ENCODE results near the gene FAM170B. TPM values are rescaled to one million over a fixed set of nuclear protein-coding genes. Genes with fewer than 3 reads are reported as not detected.
A peak's percentile ranks its signal among the peaks of the same experiment; 100 is the strongest.

The FAM170B gene
- total and polyA plus RNA-seq, 4 donors: 0.13 to 0.34 TPM; not detected in 2

- DNase-seq: peak; percentile 93 to 97 (median 96)
- H3K9ac ChIP-seq (ENCODE audit: insufficient read depth in 1 of 2, low read length in 2 of 2): no peak overlapping the region
- no peak overlapping the region for H3K4me3 ChIP-seq
- no peak for ATAC-seq (ENCODE audit: insufficient read depth, low FRiP score)
- no peak overlapping the region for H3K27ac ChIP-seq (ENCODE audit: low read depth in 1 of 2, low read length in 1 of 2)
- TF ChIP-seq, protein P1, sequence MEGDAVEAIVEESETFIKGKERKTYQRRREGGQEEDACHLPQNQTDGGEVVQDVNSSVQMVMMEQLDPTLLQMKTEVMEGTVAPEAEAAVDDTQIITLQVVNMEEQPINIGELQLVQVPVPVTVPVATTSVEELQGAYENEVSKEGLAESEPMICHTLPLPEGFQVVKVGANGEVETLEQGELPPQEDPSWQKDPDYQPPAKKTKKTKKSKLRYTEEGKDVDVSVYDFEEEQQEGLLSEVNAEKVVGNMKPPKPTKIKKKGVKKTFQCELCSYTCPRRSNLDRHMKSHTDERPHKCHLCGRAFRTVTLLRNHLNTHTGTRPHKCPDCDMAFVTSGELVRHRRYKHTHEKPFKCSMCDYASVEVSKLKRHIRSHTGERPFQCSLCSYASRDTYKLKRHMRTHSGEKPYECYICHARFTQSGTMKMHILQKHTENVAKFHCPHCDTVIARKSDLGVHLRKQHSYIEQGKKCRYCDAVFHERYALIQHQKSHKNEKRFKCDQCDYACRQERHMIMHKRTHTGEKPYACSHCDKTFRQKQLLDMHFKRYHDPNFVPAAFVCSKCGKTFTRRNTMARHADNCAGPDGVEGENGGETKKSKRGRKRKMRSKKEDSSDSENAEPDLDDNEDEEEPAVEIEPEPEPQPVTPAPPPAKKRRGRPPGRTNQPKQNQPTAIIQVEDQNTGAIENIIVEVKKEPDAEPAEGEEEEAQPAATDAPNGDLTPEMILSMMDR (IDR thresholded peaks at IDR 0.05; ENCODE audit: control extremely low read depth, extremely low read depth): no peak
- no peaks in the 10 kb centered on the region for H3K27me3 ChIP-seq (ENCODE audit: control insufficient read depth in 3 of 3, insufficient read depth in 3 of 3, low read length in 2 of 3)
- WGBS, 2 donors: 82 to 90% methylated on average over 2 of the region's 2 CpGs
- no peaks in the 10 kb centered on the region for H3K36me3 ChIP-seq (ENCODE audit: control insufficient read depth in 4 of 4, insufficient read depth in 4 of 4, low read length in 4 of 4)
- peaks cover 0 to 4% (median 0%) of the 10 kb centered on the region in 4 donors for H3K9me3 ChIP-seq (ENCODE audit: control insufficient read depth in 4 of 4, insufficient read depth in 3 of 4, low read length in 3 of 4)
- H3K4me1 ChIP-seq (ENCODE audit: control insufficient read depth in 5 of 5, insufficient read depth in 5 of 5, low read length in 5 of 5): peaks cover 0 to 49% (median 5%) of the 10 kb centered on the region in 5 donors
Observed at GRCh38 chr10:49144058-49144720, 10.4 kb upstream of the FAM170B start.

- H3K9me3 ChIP-seq (ENCODE audit: control insufficient read depth in 4 of 4, insufficient read depth in 3 of 4, low read length in 3 of 4): peaks cover 0 to 4% (median 0%) of the 10 kb centered on the region in 4 donors
- H3K4me1 ChIP-seq (ENCODE audit: control insufficient read depth in 5 of 5, insufficient read depth in 5 of 5, low read length in 5 of 5): peaks cover 0 to 57% (median 5%) of the 10 kb centered on the region in 5 donors
- no peak overlapping the region for H3K27ac ChIP-seq (ENCODE audit: low read depth in 1 of 2, low read length in 1 of 2)
- ATAC-seq (ENCODE audit: insufficient read depth, low FRiP score): no peak
- no peak overlapping the region for H3K9ac ChIP-seq (ENCODE audit: insufficient read depth in 1 of 2, low read length in 2 of 2)
- TF ChIP-seq, protein P1 (IDR thresholded peaks at IDR 0.05; ENCODE audit: control extremely low read depth, extremely low read depth): no peak
- H3K4me3 ChIP-seq: no peak overlapping the region
- no peaks in the 10 kb centered on the region for H3K27me3 ChIP-seq (ENCODE audit: control insufficient read depth in 3 of 3, insufficient read depth in 3 of 3, low read length in 2 of 3)
- H3K36me3 ChIP-seq (ENCODE audit: control insufficient read depth in 4 of 4, insufficient read depth in 4 of 4, low read length in 4 of 4): no peaks in the 10 kb centered on the region
- DNase-seq: no peak
Observed at GRCh38 chr10:49143249-49143648, 9.4 kb upstream of the FAM170B start.

- Histone ChIP-seq H3K36me3 (ENCODE audit: control insufficient read depth in 4 of 4, insufficient read depth in 4 of 4, low read length in 4 of 4) (no peaks in the 10 kb centered on the region), H3K9ac (ENCODE audit: insufficient read depth in 1 of 2, low read length in 2 of 2) (no peak overlapping the region), H3K4me3 (no peak overlapping the region), H3K27me3 (ENCODE audit: control insufficient read depth in 3 of 3, insufficient read depth in 3 of 3, low read length in 2 of 3) (no peaks in the 10 kb centered on the region), H3K4me1 (ENCODE audit: control insufficient read depth in 5 of 5, insufficient read depth in 5 of 5, low read length in 5 of 5) (peaks cover 0 to 67% (median 5%) of the 10 kb centered on the region in 5 donors), H3K9me3 (ENCODE audit: control insufficient read depth in 4 of 4, insufficient read depth in 3 of 4, low read length in 3 of 4) (no peaks in the 10 kb centered on the region), H3K27ac (ENCODE audit: low read depth in 1 of 2, low read length in 1 of 2) (no peak overlapping the region)
- 83 to 91% methylated on average over 5 of the region's 5 CpGs for WGBS, 2 donors
- DNase-seq: no peak
- no peak for ATAC-seq (ENCODE audit: insufficient read depth, low FRiP score)
- TF ChIP-seq, protein P1 (IDR thresholded peaks at IDR 0.05; ENCODE audit: control extremely low read depth, extremely low read depth): no peak
Observed at GRCh38 chr10:49141541-49142332, 7.9 kb upstream of the FAM170B start.

Measured in lung (tissue), 12 donors.